GM20000 (cell line): ENCODE results near the gene LRP5.
"Not testable (repeated sequence)": the region's sequence is repeated elsewhere in the genome, so short reads cannot be mapped to it uniquely, and the experiment has no call there.

Source experiments
- DNase-seq: peaks from one replicate; pipeline ENCODE4 v3.0.0; 2012; ENCODE audit warnings: low spot score
- CTCF ChIP-seq: IDR thresholded peaks from 2 replicates; pipeline ENCODE4 v1.5.1; 2012; ENCODE audit warnings: mild to moderate bottlenecking, control low read depth; ENCODE audit errors: extremely low read depth, missing control alignments

Gene LRP5

GRCh38 chr11:68398995-68399851 is 86.8 kb downstream of the LRP5 start:
- DNase-seq = no peak
- no peak for TF ChIP-seq CTCF

GRCh38 chr11:68399916-68400315 is 87.5 kb downstream of the LRP5 start:
- no peak for DNase-seq
- TF ChIP-seq CTCF = no peak

GRCh38 chr11:68400584-68400983 is 88.2 kb downstream of the LRP5 start:
- not testable (repeated sequence) for DNase-seq

GRCh38 chr11:68401856-68402255 is 89.5 kb downstream of the LRP5 start:
- no peak for TF ChIP-seq CTCF
- DNase-seq = no peak

GRCh38 chr11:68402355-68403031 is 90.1 kb downstream of the LRP5 start:
- DNase-seq = no peak
- no peak for TF ChIP-seq CTCF

- no peak for DNase-seq
Observed at GRCh38 chr11:68403424-68403823, 91.0 kb downstream of the LRP5 start.

GRCh38 chr11:68403831-68404230 is 91.4 kb downstream of the LRP5 start:
- no peak for TF ChIP-seq CTCF
- no peak for DNase-seq

More at GRCh38 chr11:68403424-68403823, 91.0 kb downstream of the LRP5 start:
- TF ChIP-seq CTCF = no peak
